SKM-1 treated with dmso at 0.1 percent for 144 hours (cell line): Measurements from ENCODE around the gene PDLIM5.
"Not testable (repeated sequence)": the region's sequence is repeated elsewhere in the genome, so short reads cannot be mapped to it uniquely, and the experiment has no call there.

Source experiments
- DNase-seq: peaks from one replicate; lab custom pipeline; 2025; ENCODE audit not compliant: unreplicated experiment; lab: John Stamatoyannopoulos, UW

PDLIM5 gene

GRCh38 chr4:94639298-94639697, 187.6 kb downstream of the PDLIM5 start:
- no peak for DNase-seq

- DNase-seq, result no peak
These were observed 188.4 kb downstream of the PDLIM5 start for GRCh38 chr4:94640151-94640550.

- no peak for DNase-seq
These were observed 190.2 kb downstream of the PDLIM5 start for GRCh38 chr4:94641702-94642560.

GRCh38 chr4:94642561-94642866, 190.8 kb downstream of the PDLIM5 start:
- DNase-seq, result no peak

- no peak for DNase-seq
These were observed 197.0 kb downstream of the PDLIM5 start for GRCh38 chr4:94648699-94649098.

DNA sequence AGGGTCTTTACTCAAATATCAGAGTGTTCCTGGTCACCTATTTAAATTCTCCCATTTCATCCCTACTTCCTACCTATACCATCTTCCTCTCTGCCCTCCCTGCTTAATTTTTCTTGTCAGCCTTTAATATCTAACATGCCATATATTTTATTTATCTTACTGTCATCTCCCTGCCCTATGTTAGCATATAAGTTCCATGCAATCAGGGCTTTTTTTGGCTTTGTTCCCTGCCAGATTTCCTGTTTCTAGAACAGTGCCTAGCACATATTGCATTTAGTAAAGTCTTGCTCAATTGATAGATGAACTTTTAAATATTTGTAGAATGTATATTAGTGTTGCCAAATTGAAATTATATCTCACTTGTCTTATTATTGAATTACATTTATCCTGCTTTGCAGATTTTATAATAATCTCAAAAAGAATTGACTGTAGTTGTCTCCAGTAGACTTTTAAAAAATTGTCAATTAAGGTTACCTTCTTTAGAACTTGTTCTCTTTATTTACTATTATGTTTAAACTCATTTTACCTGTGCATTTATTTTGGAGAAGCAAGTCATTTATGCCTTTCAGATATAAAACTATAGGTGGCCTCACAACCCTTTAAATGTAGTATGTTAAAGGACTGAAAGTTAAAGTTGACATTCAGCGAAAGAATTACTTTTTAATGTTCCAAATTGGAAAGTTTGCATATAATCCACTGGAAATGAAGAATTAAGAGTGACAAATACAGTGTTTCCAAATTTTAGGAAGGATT, 197.8 kb downstream of the PDLIM5 start:
- DNase-seq, result no peak

- DNase-seq, result no peak
These were observed 198.4 kb downstream of the PDLIM5 start for GRCh38 chr4:94650134-94650495.

DNA sequence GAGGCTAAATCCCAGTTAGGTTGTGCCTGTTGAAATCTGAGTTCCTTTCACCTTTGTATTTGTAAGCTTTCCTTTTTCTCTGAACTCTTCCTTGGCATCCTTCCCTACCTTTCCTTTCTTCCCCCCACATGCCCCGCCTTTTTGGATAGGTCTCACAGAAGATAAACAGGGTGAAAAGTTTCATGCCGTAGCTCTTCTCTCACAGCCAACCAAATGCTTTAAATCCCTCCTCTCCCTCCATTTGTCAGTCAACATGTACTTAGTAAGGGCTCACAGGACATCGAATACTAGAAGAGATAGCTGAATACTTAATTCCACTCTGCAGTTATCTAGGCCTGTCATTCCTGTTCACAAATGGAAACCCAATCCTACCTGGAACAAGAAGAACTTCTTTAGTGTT, 198.9 kb downstream of the PDLIM5 start:
- no peak for DNase-seq

- no peak for DNase-seq
These were observed 201.4 kb downstream of the PDLIM5 start for GRCh38 chr4:94653095-94653649.

DNA sequence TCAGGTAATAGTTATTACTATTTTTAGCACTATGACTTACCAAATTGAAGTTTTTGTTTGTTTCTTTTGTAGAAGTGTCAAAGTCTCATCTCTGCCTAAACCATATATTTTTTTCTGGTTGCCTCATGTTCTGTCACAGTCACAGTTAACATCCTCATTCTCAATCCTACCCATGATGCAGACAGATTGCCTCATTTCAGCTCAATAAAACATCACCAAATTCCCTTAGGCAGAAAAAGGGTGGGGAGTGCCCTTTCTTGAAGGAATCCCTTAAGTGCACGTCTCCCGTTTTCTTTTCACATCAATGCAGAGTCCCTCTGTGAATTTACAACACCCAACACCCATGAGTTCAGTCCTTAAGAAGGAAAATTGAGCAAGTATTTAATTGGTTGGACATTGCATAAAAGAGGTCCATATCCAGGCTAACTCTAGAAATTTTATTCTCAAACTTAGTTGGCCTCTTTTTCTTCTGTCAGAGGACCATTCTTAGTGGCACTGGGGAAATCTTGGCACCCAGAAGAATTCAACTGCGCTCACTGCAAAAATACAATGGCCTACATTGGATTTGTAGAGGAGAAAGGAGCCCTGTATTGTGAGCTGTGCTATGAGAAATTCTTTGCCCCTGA, 202.4 kb downstream of the PDLIM5 start:
- DNase-seq, result no peak

GRCh38 chr4:94654714-94655113, 203.0 kb downstream of the PDLIM5 start:
- DNase-seq, result no peak

GRCh38 chr4:94660614-94661013, 208.9 kb downstream of the PDLIM5 start:
- no peak for DNase-seq

DNA sequence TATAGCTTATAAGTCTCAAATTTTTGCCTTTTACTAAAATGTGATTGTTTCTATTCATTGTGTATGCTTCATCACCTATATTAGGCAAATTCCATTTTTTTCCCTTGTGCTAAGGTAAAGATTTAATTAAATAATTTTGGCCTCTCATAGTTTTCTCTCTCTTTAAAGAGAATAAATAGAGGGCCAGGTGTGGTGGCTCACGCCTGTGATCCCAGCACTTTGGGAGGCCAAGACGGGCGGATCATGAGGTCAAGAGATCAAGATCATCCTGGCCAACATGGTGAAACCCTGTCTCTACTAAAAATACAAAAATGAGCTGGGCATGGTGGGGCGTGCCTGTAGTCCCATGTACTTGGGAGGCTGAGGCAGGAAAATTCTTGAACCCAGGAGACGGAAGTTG, 213.3 kb downstream of the PDLIM5 start:
- not testable (repeated sequence) for DNase-seq

- no peak for DNase-seq
These were observed 214.0 kb downstream of the PDLIM5 start for GRCh38 chr4:94665500-94666404.

DNA sequence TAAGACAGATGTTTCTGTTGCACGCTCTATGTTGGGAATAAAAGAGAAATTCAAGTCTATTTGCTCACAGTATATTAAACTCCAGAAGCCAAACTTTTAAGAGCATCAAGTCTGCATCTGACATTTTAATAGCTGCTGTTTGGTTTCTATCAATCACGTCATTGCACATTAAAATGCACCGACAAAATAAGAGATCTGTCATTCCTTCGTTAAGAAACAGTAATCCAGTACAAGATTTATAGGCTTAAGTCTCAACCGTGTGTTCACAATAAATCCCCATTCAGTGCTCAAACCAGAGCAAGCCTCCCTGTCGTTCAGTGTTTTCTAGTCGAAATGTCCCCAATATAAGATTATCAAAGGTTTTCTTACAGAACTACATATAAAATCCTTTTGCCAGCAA, 217.0 kb downstream of the PDLIM5 start:
- DNase-seq, result no peak

GRCh38 chr4:94669672-94670664, 218.2 kb downstream of the PDLIM5 start:
- DNase-seq, result no peak

DNA sequence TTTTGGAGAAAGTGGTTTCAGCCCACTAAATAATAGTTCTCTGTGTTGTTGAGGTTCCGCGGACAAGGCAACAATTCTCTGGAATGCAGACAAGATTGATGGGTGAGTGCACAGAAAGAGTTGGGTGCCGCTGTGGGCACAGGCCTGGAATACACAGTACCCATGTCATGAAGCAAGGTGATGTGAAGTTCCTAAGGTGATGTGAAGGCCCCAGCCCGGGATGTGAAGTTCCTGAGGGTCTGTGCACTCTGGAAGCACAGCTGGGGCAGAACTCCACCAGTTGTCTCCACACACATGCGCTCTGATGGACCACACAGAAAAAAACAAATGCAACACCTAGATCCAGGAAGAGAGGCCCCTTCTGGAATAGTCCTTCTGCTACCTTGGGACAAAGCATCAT, 219.4 kb downstream of the PDLIM5 start:
- no peak for DNase-seq

GRCh38 chr4:94673961-94674360, 222.2 kb downstream of the PDLIM5 start:
- DNase-seq, result no peak

DNA sequence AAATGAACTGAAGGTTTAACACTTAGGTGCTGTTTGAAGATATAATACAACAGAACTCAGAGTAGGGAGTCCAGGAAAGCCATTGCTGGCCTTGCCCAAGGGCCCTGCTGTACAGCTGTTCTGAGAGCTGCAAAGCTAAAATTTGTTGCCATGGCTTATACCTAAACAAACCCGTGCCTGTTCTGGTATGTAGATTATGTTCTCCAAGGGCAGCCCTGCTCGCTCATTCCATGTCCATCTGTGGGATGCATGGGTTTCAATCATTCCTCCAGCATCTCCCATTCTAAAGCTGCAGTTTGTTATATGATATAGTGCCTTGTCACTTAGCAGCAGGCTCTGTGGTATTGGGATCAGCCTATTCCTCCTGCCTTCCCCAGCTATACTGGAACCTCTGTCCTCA, 225.2 kb downstream of the PDLIM5 start:
- DNase-seq, result no peak

- no peak for DNase-seq
These were observed 227.2 kb downstream of the PDLIM5 start for GRCh38 chr4:94678896-94679295.
